Endothelial cell of umbilical vein (primary cell): ENCODE results near the gene TFB2M. TPM values are rescaled to one million over a fixed set of nuclear protein-coding genes. Genes with fewer than 3 reads are reported as not detected.

Experiments used
- BruUV-seq: library from RNA; stranded (reverse); fragments of 400-500 nt; replicated peaks from 2 replicates; lab custom pipeline; 2021; lab: Mats Ljungman, UMichigan
- CTCF ChIA-PET: fragments of 300-600, 350-600 bp; sonication (Branson Sonifier 250); formaldehyde crosslinking; loops from one replicate; lab custom pipeline; 2021; ENCODE audit warnings: antibody characterized with exemption, inconsistent platforms; lab: Charles Lee
- POLR2A ChIA-PET: fragments of 300-600, 350-600 bp; sonication (Branson Sonifier 250); formaldehyde crosslinking; loops from one replicate; lab custom pipeline; 2021; ENCODE audit warnings: antibody characterized with exemption, inconsistent platforms; lab: Charles Lee
- DNase-seq: peaks from one replicate; pipeline ENCODE4 v3.0.0-alpha.2; 2011; ENCODE audit warnings: low read depth, low spot score
- FAIRE-seq: peaks from 2 replicates; lab custom pipeline; 2011; peaks lifted over from hg19 to GRCh38; lab: Jason Lieb, UNC
- H2AFZ ChIP-seq: 2 replicates; pipeline ENCODE4 v1.6.0; 2012; ENCODE audit warnings: low read depth, low read length, control low read depth, inconsistent platforms
- H3K27ac ChIP-seq: 2 replicates; pipeline ENCODE4 v1.5.1; 2011; ENCODE audit warnings: low read depth, mild to moderate bottlenecking, control low read depth, low read length, moderate library complexity; ENCODE audit not compliant: insufficient read depth
- H3K27me3 ChIP-seq, 2 experiments: 2 replicates each; pipeline versions ENCODE4 v1.6.0 to v1.6.1; 2011; ENCODE audit warnings: low read length in 2 of 2, mixed read lengths in 1 of 2; ENCODE audit not compliant: control insufficient read depth in 2 of 2, insufficient read depth in 2 of 2
- H3K36me3 ChIP-seq, 2 experiments: 2 replicates in 1 of 2; 3 replicates in 1 of 2; pipeline ENCODE4 v1.5.1; 2011; ENCODE audit warnings: low read length in 2 of 2, mild to moderate bottlenecking in 1 of 2, moderate library complexity in 1 of 2; ENCODE audit not compliant: control insufficient read depth in 2 of 2, insufficient read depth in 2 of 2; ENCODE audit errors: extremely low read depth in 1 of 2
- H3K4me1 ChIP-seq: 3 replicates; pipeline ENCODE4 v1.5.1; 2011; ENCODE audit warnings: mild to moderate bottlenecking, low read length; ENCODE audit not compliant: control insufficient read depth, insufficient read depth; ENCODE audit errors: extremely low read depth
- H3K4me2 ChIP-seq: 2 replicates; pipeline ENCODE4 v1.6.1; 2011; ENCODE audit warnings: low read length, control low read depth, mixed read lengths; ENCODE audit not compliant: insufficient read depth
- H3K4me3 ChIP-seq, 3 experiments: fragments of 200-600 bp in 1 of 3; sonication (generic), shearing (Covaris generic) in 1 of 3; replicated peaks in 1 of 3; 2 replicates each; pipeline ENCODE4 v1.5.1; 2011 to 2016; ENCODE audit warnings: control low read depth in 3 of 3, low read length in 3 of 3, mild to moderate bottlenecking in 2 of 3, inconsistent platforms in 1 of 3, low read depth in 1 of 3, moderate library complexity in 1 of 3; ENCODE audit not compliant: insufficient read depth in 1 of 3
- H3K79me2 ChIP-seq: 2 replicates; pipeline ENCODE4 v1.6.0; 2012; ENCODE audit warnings: low read length, inconsistent platforms; ENCODE audit not compliant: control insufficient read depth, insufficient read depth
- H3K9ac ChIP-seq: replicated peaks from 2 replicates; pipeline ENCODE3; 2011; ENCODE audit warnings: low read length, control low read depth; ENCODE audit not compliant: insufficient read depth; ENCODE audit errors: extremely low read depth
- H3K9me1 ChIP-seq: replicated peaks from 3 replicates; pipeline ENCODE4 v1.6.0; 2011; ENCODE audit warnings: mild to moderate bottlenecking, low read length; ENCODE audit not compliant: control insufficient read depth, insufficient read depth; ENCODE audit errors: extremely low read depth
- H3K9me3 ChIP-seq: replicated peaks from 2 replicates; pipeline ENCODE4 v1.5.1; 2012; ENCODE audit warnings: low read length, inconsistent platforms; ENCODE audit not compliant: control insufficient read depth, insufficient read depth
- H4K20me1 ChIP-seq: replicated peaks from 2 replicates; pipeline ENCODE3; 2011; ENCODE audit warnings: mild to moderate bottlenecking, low read length; ENCODE audit not compliant: control insufficient read depth, insufficient read depth; ENCODE audit errors: extremely low read depth
- EZH2 ChIP-seq: IDR thresholded peaks from 2 replicates; pipeline ENCODE4 v1.6.1; 2012; ENCODE audit warnings: borderline replicate concordance, low read depth, mild to moderate bottlenecking, moderate library complexity, low read length, inconsistent platforms; ENCODE audit not compliant: severe bottlenecking
- FOS ChIP-seq: IDR thresholded peaks from 2 replicates; pipeline ENCODE4 v1.6.1; 2011; ENCODE audit warnings: mild to moderate bottlenecking, low read length, moderate library complexity, borderline replicate concordance; ENCODE audit not compliant: insufficient read depth
- GATA2 ChIP-seq: IDR thresholded peaks from 2 replicates; pipeline ENCODE4 v1.7.0; 2011; ENCODE audit warnings: low read depth, mild to moderate bottlenecking, moderate library complexity, mixed read lengths, low read length; ENCODE audit not compliant: insufficient read length, insufficient read depth
- JUN ChIP-seq: IDR thresholded peaks from 2 replicates; pipeline ENCODE4 v1.6.1; 2011; ENCODE audit warnings: borderline replicate concordance, low read depth; ENCODE audit not compliant: insufficient read length, insufficient read depth
- MYC ChIP-seq: IDR thresholded peaks from one replicate; pipeline ENCODE4 v1.6.1; 2011; ENCODE audit warnings: mild to moderate bottlenecking, low read depth, low read length
- POLR2A ChIP-seq: IDR thresholded peaks from 2 replicates; pipeline ENCODE4 v1.6.1; 2012; ENCODE audit warnings: low read depth, mild to moderate bottlenecking, control low read depth, low read length
- POLR2AphosphoS5 ChIP-seq: IDR thresholded peaks from 2 replicates; pipeline ENCODE4 v1.6.1; 2012; ENCODE audit warnings: low read depth, mild to moderate bottlenecking, control low read depth, low read length, moderate library complexity; ENCODE audit not compliant: insufficient read depth
- dilution Hi-C: fragments of 300-500 bp; cut with MboI; formaldehyde crosslinking; loops from one replicate; pipeline ENCODE4 v1.15.0; 2019; ENCODE audit warnings: low sequenced_read_pairs; ENCODE audit not compliant: extremely low pct_ligation_motif_present
- intact Hi-C: fragments of 100-400 bp; cut with micrococcal nuclease; formaldehyde crosslinking; loops from one replicate; pipeline ENCODE4 v1.10.0; 2022
- polyA plus RNA-seq, 4 experiments: library from polyadenylated mRNA; depleted of rRNA in 3 of 4; stranded (reverse) in 3 of 4; unstranded in 1 of 4; fragments of >200 nt; gene quantifications; 2 replicates each; pipeline versions ENCODE4 v1.2.1 to v1.2.3, GENCODE V29; 2011 to 2012; ENCODE audit warnings: missing spikeins in 1 of 4
- total RNA-seq: library from RNA; stranded (reverse); gene quantifications from 2 replicates; pipeline ENCODE4 v1.2.3, GENCODE V29; 2021
- TF ChIP-seq, protein P1 (sequence below), 2 donors: IDR thresholded peaks; 1 replicate in 1 of 2; 2 replicates in 1 of 2; pipeline ENCODE4 v1.5.1; 2011; ENCODE audit warnings: low read length in 2 of 2, mild to moderate bottlenecking in 2 of 2, moderate library complexity in 2 of 2, control low read depth in 1 of 2, inconsistent platforms in 1 of 2, low read depth in 1 of 2; ENCODE audit not compliant: insufficient read depth in 1 of 2; ENCODE audit errors: extremely low read depth in 1 of 2
- TF ChIP-seq, protein P2 (sequence below): IDR thresholded peaks from 2 replicates; pipeline ENCODE4 v1.6.1; 2011; ENCODE audit not compliant: insufficient read depth, insufficient read length

The TFB2M gene
- total and polyA plus RNA-seq, 2 donors (not counting 3 experiments of a cell fraction or from before 2014, with no cell fraction given), result 8.4 to 14.8 TPM

DNA sequence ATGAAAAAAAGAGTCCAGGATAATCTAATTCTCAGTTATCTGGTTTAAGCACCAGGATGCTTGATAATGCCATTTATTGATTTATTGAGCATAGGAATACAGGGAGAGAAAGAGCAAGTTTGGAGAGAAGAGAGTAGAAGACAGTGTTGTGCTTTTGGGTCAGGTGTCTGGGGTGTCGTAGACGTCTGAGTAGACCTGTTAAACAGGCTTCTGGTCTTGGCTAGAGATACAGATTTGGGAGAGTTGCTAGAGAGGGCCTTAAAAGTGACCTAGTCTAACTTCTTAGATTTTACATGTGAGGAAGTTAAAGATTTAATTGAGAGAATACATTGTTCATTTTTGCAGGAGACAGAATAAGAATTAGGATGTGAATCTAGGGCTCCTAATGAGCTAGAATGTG, 34.5 kb upstream of the TFB2M start:
- FAIRE-seq (no peak), DNase-seq (no peak)
- Histone ChIP-seq H3K4me1 (no peaks in the 10 kb centered on the region), H3K9me1 (no peaks in the 10 kb centered on the region), H3K36me3 (no peaks in the 10 kb centered on the region), H3K79me2 (peaks cover 28% of the 10 kb centered on the region), H3K27me3 (no peaks in the 10 kb centered on the region), H2AFZ (no peak overlapping the region), H3K27ac (no peak overlapping the region), H3K4me2 (no peak overlapping the region), H3K9me3 (no peaks in the 10 kb centered on the region), H4K20me1 (no peaks in the 10 kb centered on the region), H3K9ac (no peak overlapping the region), H3K4me3 (no peak overlapping the region)
- no TSS peak for BruUV-seq
- intact Hi-C loops, result no loop called here
- TF ChIP-seq JUN (no peak), GATA2 (no peak), MYC (no peak), POLR2A (no peak), EZH2 (no peak), POLR2AphosphoS5 (no peak), FOS (no peak)
- TF ChIP-seq, protein P1, sequence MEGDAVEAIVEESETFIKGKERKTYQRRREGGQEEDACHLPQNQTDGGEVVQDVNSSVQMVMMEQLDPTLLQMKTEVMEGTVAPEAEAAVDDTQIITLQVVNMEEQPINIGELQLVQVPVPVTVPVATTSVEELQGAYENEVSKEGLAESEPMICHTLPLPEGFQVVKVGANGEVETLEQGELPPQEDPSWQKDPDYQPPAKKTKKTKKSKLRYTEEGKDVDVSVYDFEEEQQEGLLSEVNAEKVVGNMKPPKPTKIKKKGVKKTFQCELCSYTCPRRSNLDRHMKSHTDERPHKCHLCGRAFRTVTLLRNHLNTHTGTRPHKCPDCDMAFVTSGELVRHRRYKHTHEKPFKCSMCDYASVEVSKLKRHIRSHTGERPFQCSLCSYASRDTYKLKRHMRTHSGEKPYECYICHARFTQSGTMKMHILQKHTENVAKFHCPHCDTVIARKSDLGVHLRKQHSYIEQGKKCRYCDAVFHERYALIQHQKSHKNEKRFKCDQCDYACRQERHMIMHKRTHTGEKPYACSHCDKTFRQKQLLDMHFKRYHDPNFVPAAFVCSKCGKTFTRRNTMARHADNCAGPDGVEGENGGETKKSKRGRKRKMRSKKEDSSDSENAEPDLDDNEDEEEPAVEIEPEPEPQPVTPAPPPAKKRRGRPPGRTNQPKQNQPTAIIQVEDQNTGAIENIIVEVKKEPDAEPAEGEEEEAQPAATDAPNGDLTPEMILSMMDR (IDR thresholded peaks at IDR 0.05; ENCODE audit: extremely low read depth in 1 of 2, insufficient read depth in 1 of 2, low read depth in 1 of 2, low read length in 2 of 2), result no peak
- TF ChIP-seq, protein P2, sequence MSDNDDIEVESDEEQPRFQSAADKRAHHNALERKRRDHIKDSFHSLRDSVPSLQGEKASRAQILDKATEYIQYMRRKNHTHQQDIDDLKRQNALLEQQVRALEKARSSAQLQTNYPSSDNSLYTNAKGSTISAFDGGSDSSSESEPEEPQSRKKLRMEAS, result no peak
- dilution Hi-C loops, result no loop called here
- ChIA-PET CTCF (interaction anchor here (0.6 to 2.0 kb wide), 5 partner anchors 8 to 99 kb away, joined by 3 to 7 read pairs (median 3); partner anchors contain the start of genes CNST and TFB2M), POLR2A (no interaction called here)
